ENCODE measurements around the gene MRPL39.

DNA sequence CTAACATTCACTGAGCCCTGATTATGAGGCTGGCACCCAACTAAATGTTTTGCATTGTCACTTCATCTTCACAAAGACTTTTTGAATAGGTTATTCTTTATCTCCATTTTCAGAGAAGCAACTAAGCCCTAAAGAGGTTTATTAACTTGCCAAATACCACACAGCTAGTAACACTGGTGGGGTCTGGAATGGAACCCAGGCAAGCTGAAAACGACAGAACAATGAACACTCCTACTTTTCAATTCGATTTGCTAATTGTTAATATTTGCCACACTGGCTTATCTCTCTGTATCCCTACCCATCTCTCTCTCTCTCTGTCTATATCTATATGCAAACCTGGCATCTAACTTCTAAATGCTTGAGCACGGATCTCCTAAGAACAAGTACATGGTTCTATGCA is 40.6 kb downstream of the MRPL39 start:
- TF ChIP-seq POLR2A (IDR thresholded peaks at IDR 0.05) (no peak), CTCF (IDR thresholded peaks at IDR 0.05) (no peak)
